ENCODE results near the gene VRK1. TPM values are rescaled to one million over a fixed set of nuclear protein-coding genes. Genes with fewer than 3 reads are reported as not detected.
"Not testable (repeated sequence)": the region's sequence is repeated elsewhere in the genome, so short reads cannot be mapped to it uniquely, and the experiment has no call there.

VRK1 gene
- total RNA-seq, 1 donor: 34.0 TPM

- no peak overlapping the region for H3K4me3 ChIP-seq (ENCODE audit: low read depth, low read length)
- TF ChIP-seq, protein P1, sequence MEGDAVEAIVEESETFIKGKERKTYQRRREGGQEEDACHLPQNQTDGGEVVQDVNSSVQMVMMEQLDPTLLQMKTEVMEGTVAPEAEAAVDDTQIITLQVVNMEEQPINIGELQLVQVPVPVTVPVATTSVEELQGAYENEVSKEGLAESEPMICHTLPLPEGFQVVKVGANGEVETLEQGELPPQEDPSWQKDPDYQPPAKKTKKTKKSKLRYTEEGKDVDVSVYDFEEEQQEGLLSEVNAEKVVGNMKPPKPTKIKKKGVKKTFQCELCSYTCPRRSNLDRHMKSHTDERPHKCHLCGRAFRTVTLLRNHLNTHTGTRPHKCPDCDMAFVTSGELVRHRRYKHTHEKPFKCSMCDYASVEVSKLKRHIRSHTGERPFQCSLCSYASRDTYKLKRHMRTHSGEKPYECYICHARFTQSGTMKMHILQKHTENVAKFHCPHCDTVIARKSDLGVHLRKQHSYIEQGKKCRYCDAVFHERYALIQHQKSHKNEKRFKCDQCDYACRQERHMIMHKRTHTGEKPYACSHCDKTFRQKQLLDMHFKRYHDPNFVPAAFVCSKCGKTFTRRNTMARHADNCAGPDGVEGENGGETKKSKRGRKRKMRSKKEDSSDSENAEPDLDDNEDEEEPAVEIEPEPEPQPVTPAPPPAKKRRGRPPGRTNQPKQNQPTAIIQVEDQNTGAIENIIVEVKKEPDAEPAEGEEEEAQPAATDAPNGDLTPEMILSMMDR (IDR thresholded peaks at IDR 0.05; ENCODE audit: insufficient read depth, low read length): no peak
- DNase-seq (ENCODE audit: low read depth): no peak
Measured at GRCh38 chr14:96754162-96754844, 42.9 kb upstream of the VRK1 start.

- DNase-seq (ENCODE audit: low read depth): no peak
- TF ChIP-seq, protein P1 (IDR thresholded peaks at IDR 0.05; ENCODE audit: insufficient read depth, low read length): no peak
- no peak overlapping the region for H3K4me3 ChIP-seq (ENCODE audit: low read depth, low read length)
Measured at GRCh38 chr14:96754845-96755184, 42.4 kb upstream of the VRK1 start.

DNA sequence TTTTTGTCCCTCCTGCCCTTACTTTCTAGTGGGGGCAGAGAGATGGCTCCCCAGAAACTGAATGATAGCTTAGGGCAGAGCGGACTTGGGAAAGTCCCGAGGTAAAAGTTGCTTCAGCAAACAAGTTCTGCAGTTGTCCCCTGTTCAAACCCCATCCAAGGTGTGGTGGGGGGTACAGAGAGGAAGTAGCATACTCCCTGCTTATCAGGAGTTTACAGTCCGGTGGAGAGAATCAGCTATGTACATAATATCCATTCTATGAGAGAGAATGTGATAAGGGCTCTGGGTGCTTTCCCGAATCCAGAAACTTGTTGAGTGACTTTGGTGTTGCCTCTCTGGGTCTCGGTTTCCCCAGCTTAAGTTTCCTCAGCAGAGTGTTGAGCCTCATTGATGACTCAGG lies 40.4 kb upstream of the VRK1 start:
- DNase-seq (ENCODE audit: low read depth): no peak
- TF ChIP-seq, protein P1 (IDR thresholded peaks at IDR 0.05; ENCODE audit: insufficient read depth, low read length): no peak
- H3K4me3 ChIP-seq (ENCODE audit: low read depth, low read length): no peak overlapping the region

- no peak overlapping the region for H3K4me3 ChIP-seq (ENCODE audit: low read depth, low read length)
- TF ChIP-seq, protein P1 (IDR thresholded peaks at IDR 0.05; ENCODE audit: insufficient read depth, low read length): no peak
- no peak for DNase-seq (ENCODE audit: low read depth)
Measured at GRCh38 chr14:96757456-96757855, 39.7 kb upstream of the VRK1 start.

- no peak for DNase-seq (ENCODE audit: low read depth)
- TF ChIP-seq, protein P1 (IDR thresholded peaks at IDR 0.05; ENCODE audit: insufficient read depth, low read length): no peak
Measured at GRCh38 chr14:96761066-96761465, 36.1 kb upstream of the VRK1 start.

DNA sequence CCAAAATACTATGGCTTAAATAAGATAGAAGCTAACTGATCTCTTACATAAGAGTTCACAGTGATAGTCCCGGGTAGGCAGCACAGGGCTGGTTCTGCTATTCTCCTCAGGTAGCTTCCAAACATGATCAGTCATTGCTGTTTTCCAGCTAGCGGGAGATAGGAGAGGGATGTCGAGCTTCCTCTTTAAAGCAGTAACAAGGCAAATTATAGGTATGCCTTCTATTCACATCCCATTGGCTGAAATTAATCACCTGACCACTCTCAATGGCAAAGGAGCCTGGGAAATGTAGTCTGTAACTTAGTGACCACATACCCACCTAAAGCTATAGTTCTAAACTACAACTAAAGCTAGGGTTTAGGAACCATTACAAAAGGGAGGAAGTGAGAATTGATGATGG lies 34.5 kb upstream of the VRK1 start:
- H3K4me3 ChIP-seq (ENCODE audit: low read depth, low read length): no peak overlapping the region
- TF ChIP-seq, protein P1 (IDR thresholded peaks at IDR 0.05; ENCODE audit: insufficient read depth, low read length): no peak
- DNase-seq (ENCODE audit: low read depth): peak; percentile 57

More at GRCh38 chr14:96761066-96761465, 36.1 kb upstream of the VRK1 start:
- H3K4me3 ChIP-seq (ENCODE audit: low read depth, low read length): no peak overlapping the region

DNA sequence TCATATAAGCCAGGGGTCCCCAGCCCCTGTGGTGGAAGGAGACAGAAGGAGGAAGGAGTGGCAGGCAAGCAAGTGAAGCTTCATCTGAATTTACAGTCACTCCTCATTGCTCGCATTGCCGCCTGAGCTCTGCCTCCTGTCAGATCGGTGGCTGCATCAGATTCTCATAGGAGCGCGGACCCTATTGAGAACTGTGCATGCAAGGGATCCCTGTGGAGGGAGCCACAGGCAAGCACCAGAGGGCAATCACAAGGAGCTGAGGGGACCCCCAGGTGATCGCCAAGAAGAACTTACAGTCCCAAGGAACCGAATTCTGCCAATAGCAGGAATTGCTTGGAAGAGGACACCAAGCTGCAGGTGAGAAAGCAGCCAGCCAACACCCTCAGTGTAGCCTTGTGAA lies 33.2 kb upstream of the VRK1 start:
- TF ChIP-seq, protein P1 (IDR thresholded peaks at IDR 0.05; ENCODE audit: insufficient read depth, low read length): no peak
- no peak overlapping the region for H3K4me3 ChIP-seq (ENCODE audit: low read depth, low read length)

GRCh38 chr14:96765205-96765604 lies 32.0 kb upstream of the VRK1 start:
- not testable (repeated sequence) for H3K4me3 ChIP-seq (ENCODE audit: low read depth, low read length); DNase-seq (ENCODE audit: low read depth)

More for the DNA sequence above, 33.2 kb upstream of the VRK1 start:
- DNase-seq (ENCODE audit: low read depth): no peak

All from fibroblast of the aortic adventitia (primary cell).